Measurements from ENCODE around the gene CADPS2. TPM values are rescaled to one million over a fixed set of nuclear protein-coding genes. Genes with fewer than 3 reads are reported as not detected.
"Not testable (repeated sequence)": the region's sequence is repeated elsewhere in the genome, so short reads cannot be mapped to it uniquely, and the experiment has no call there.

CADPS2 gene
- total and polyA plus RNA-seq, 2 of the 4 experiments (the other 2 are of a cell fraction), result 0.10 to 0.54 TPM

GRCh38 chr7:122681186-122681585 is 205.1 kb downstream of the CADPS2 start:
- H4K20me1 ChIP-seq (ENCODE audit: insufficient read depth, low read length); H4K5ac ChIP-seq (ENCODE audit: low read depth, low read length); BruUV-seq (replicated peaks); ATAC-seq (ENCODE audit: low read depth); H2BK15ac ChIP-seq (ENCODE audit: low read depth, low read length); POLR2A ChIA-PET (ENCODE audit: unreplicated experiment); dilution Hi-C loops (cut with HindIII; ENCODE audit: low sequenced_read_pairs, unreplicated experiment); H4K91ac ChIP-seq (ENCODE audit: insufficient read depth, low read depth, low read length); H3K18ac ChIP-seq (ENCODE audit: low read depth, low read length); H3K27me3 ChIP-seq (ENCODE audit: control insufficient read depth, insufficient read depth, low read length); H2AK5ac ChIP-seq (ENCODE audit: low read depth, low read length); H3K4me1 ChIP-seq (ENCODE audit: control insufficient read depth, insufficient read depth, low read length); H3K9ac ChIP-seq (ENCODE audit: low read depth, low read length); H3K4me2 ChIP-seq (ENCODE audit: low read depth, low read length); H2AFZ ChIP-seq (replicated peaks; ENCODE audit: low read length, poor library complexity); H3K56ac ChIP-seq (ENCODE audit: extremely low read depth, insufficient read depth, low read length); H3K4me3 ChIP-seq (ENCODE audit: insufficient read depth, low read depth, low read length); H4K8ac ChIP-seq (ENCODE audit: low read depth in 2 of 2, low read length in 2 of 2); H2BK20ac ChIP-seq (ENCODE audit: low read depth, low read length); H2BK5ac ChIP-seq (ENCODE audit: low read depth, low read length, poor library complexity, severe bottlenecking); H3K36me3 ChIP-seq (ENCODE audit: control insufficient read depth, insufficient read depth, low read length); H3K4ac ChIP-seq (ENCODE audit: low read depth, low read length); CTCF ChIA-PET; intact Hi-C loops (cut with micrococcal nuclease); in situ Hi-C loops (cut with MboI; ENCODE audit: low sequenced_read_pairs); H3K79me1 ChIP-seq (ENCODE audit: low read depth in 1 of 2, low read length in 2 of 2); H3K14ac ChIP-seq (replicated peaks; ENCODE audit: low read depth, low read length); H3K9me3 ChIP-seq (ENCODE audit: control insufficient read depth, insufficient read depth, low read length); H2BK120ac ChIP-seq (ENCODE audit: low read depth, low read length); H3K9me1 ChIP-seq (ENCODE audit: insufficient read depth, low read length); H3K23ac ChIP-seq (ENCODE audit: low read depth, low read length); H3K27ac ChIP-seq (ENCODE audit: insufficient read depth, low read length); DNase-seq; H2AK9ac ChIP-seq (replicated peaks; ENCODE audit: low read depth, low read length, poor library complexity): not testable (repeated sequence)
- WGBS, 2 experiments (ENCODE audit: extremely low coverage in 2 of 2, insufficient read length in 1 of 2), result 100% methylated on average over 6 of the region's 16 CpGs; no CpG with 5 or more reads in 1 of the 2 experiments
